ENCODE measurements around the gene VIPR2. TPM values are rescaled to one million over a fixed set of nuclear protein-coding genes. Genes with fewer than 3 reads are reported as not detected.
A peak's percentile ranks its signal among the peaks of the same experiment; 100 is the strongest.

VIPR2 gene
- total RNA-seq, 1 donor from 2014 or later: 0.92 TPM

GRCh38 chr7:159017210-159017609 is 127.5 kb downstream of the VIPR2 start:
- no peak for DNase-seq (ENCODE audit: low spot score)
- Histone ChIP-seq H2AFZ (replicated peaks) (no peak overlapping the region), H3K4me1 (peaks cover 12% of the 10 kb centered on the region), H3K27me3 (no peaks in the 10 kb centered on the region), H3K9me3 (ENCODE audit: low read depth) (no peaks in the 10 kb centered on the region), H3K4me2 (no peak overlapping the region), H3F3A (ENCODE audit: low read depth) (peaks cover 13% of the 10 kb centered on the region), H3K79me2 (ENCODE audit: low read depth) (no peaks in the 10 kb centered on the region), H3K36me3 (no peaks in the 10 kb centered on the region), H3K4me3 (no peak overlapping the region), H4K20me1 (ENCODE audit: low read depth) (no peaks in the 10 kb centered on the region), H3K27ac (no peak overlapping the region), H3K9ac (no peak overlapping the region)
- peaks cover 26% of the 10 kb centered on the region for H3K4me1 Mint-ChIP-seq
- peaks cover 18% of the 10 kb centered on the region for H3K27me3 Mint-ChIP-seq (ENCODE audit: insufficient read depth, low read depth)
- H3K27ac Mint-ChIP-seq: no peak overlapping the region
- H3K4me3 Mint-ChIP-seq: no peak overlapping the region
- peaks cover 3% of the 10 kb centered on the region for H3K9me3 Mint-ChIP-seq
- no peaks in the 10 kb centered on the region for H3K36me3 Mint-ChIP-seq
- no peak for TF ChIP-seq EZH2phosphoT487 (IDR thresholded peaks at IDR 0.05)
- no peak for TF ChIP-seq EZH2 (IDR thresholded peaks at IDR 0.05)
- TF ChIP-seq CTCF (IDR thresholded peaks at IDR 0.05): no peak

GRCh38 chr7:159016591-159016990 is 128.1 kb downstream of the VIPR2 start:
- Histone ChIP-seq H3K9me3 (ENCODE audit: low read depth) (no peaks in the 10 kb centered on the region), H3K36me3 (no peaks in the 10 kb centered on the region), H3F3A (ENCODE audit: low read depth) (peaks cover 13% of the 10 kb centered on the region), H3K27me3 (no peaks in the 10 kb centered on the region), H4K20me1 (ENCODE audit: low read depth) (no peaks in the 10 kb centered on the region), H3K4me1 (peaks cover 14% of the 10 kb centered on the region), H3K79me2 (ENCODE audit: low read depth) (no peaks in the 10 kb centered on the region), H2AFZ (replicated peaks) (no peak overlapping the region), H3K27ac (no peak overlapping the region), H3K4me2 (no peak overlapping the region), H3K9ac (no peak overlapping the region), H3K4me3 (no peak overlapping the region)
- H3K4me1 Mint-ChIP-seq: peaks cover 26% of the 10 kb centered on the region
- peaks cover 18% of the 10 kb centered on the region for H3K27me3 Mint-ChIP-seq (ENCODE audit: insufficient read depth, low read depth)
- no peak overlapping the region for H3K4me3 Mint-ChIP-seq
- H3K9me3 Mint-ChIP-seq: peaks cover 3% of the 10 kb centered on the region
- no peak overlapping the region for H3K27ac Mint-ChIP-seq
- no peak for DNase-seq (ENCODE audit: low spot score)
- no peaks in the 10 kb centered on the region for H3K36me3 Mint-ChIP-seq
- TF ChIP-seq EZH2phosphoT487 (IDR thresholded peaks at IDR 0.05) (no peak), EZH2 (IDR thresholded peaks at IDR 0.05) (no peak), CTCF (IDR thresholded peaks at IDR 0.05) (no peak)

- Histone ChIP-seq H3K36me3 (no peaks in the 10 kb centered on the region), H4K20me1 (ENCODE audit: low read depth) (no peaks in the 10 kb centered on the region), H3K4me3 (no peak overlapping the region), H3K79me2 (ENCODE audit: low read depth) (no peaks in the 10 kb centered on the region), H3K9me3 (ENCODE audit: low read depth) (no peaks in the 10 kb centered on the region), H3K4me2 (no peak overlapping the region), H3K27me3 (no peaks in the 10 kb centered on the region), H3K27ac (no peak overlapping the region), H2AFZ (replicated peaks) (no peak overlapping the region), H3F3A (ENCODE audit: low read depth) (peaks cover 13% of the 10 kb centered on the region), H3K9ac (no peak overlapping the region), H3K4me1 (peaks cover 17% of the 10 kb centered on the region)
- Mint-ChIP-seq H3K9me3 (peaks cover 3% of the 10 kb centered on the region), H3K36me3 (no peaks in the 10 kb centered on the region), H3K4me3 (no peak overlapping the region), H3K27me3 (ENCODE audit: insufficient read depth, low read depth) (peaks cover 18% of the 10 kb centered on the region), H3K27ac (peak overlapping the region; percentile 78), H3K4me1 (peaks cover 30% of the 10 kb centered on the region)
- TF ChIP-seq CTCF (IDR thresholded peaks at IDR 0.05) (no peak), EZH2 (IDR thresholded peaks at IDR 0.05) (no peak), EZH2phosphoT487 (IDR thresholded peaks at IDR 0.05) (no peak)
- DNase-seq (ENCODE audit: low spot score): no peak
Measured at GRCh38 chr7:159015454-159016410, 128.9 kb downstream of the VIPR2 start.
